HepG2 (cell line): Measurements from ENCODE around the gene THAP2. TPM values are rescaled to one million over a fixed set of nuclear protein-coding genes. Genes with fewer than 3 reads are reported as not detected.
A peak's percentile ranks its signal among the peaks of the same experiment; 100 is the strongest.

ENCODE experiments used
- ATAC-seq: fragments of 200-7000 bp; cut with Tn5 transposase; 3 replicates; pipeline ENCODE4 v1.9.1; 2020; ENCODE audit warnings: mild to moderate bottlenecking, moderate library complexity
- BruUV-seq: library from RNA; stranded (reverse); fragments of 400-500 nt; replicated peaks from 2 replicates; lab custom pipeline; 2021; lab: Mats Ljungman, UMichigan
- CTCF ChIA-PET: fragments of 300-600 bp; formaldehyde crosslinking; extraction: SDS; loops from one replicate; lab custom pipeline; 2021; ENCODE audit warnings: low total read pairs, inconsistent platforms, low intra/inter-chr PET ratio; lab: Yijun Ruan, JAX
- POLR2A ChIA-PET: fragments of 350-600 bp; sonication (Branson Sonifier 250); formaldehyde crosslinking; loops from one replicate; lab custom pipeline; 2020; ENCODE audit warnings: antibody characterized with exemption, inconsistent platforms; lab: Yijun Ruan, JAX
- DNase-seq: peaks from one replicate; pipeline ENCODE4 v3.0.0-alpha.2; 2015; ENCODE audit warnings: low spot score
- FAIRE-seq: peaks from 3 replicates; lab custom pipeline; 2011; peaks lifted over from hg19 to GRCh38; lab: Jason Lieb, UNC
- H2AFZ ChIP-seq: one replicate; pipeline ENCODE4 v1.6.1; 2011; ENCODE audit warnings: low read length, inconsistent platforms
- H3K27ac ChIP-seq: fragments of 300-600 bp; 3 replicates; pipeline ENCODE4 v1.8.0; 2011; ENCODE audit warnings: mixed run types, mild to moderate bottlenecking, mixed read lengths, low read length, inconsistent platforms; ENCODE audit not compliant: insufficient read depth; ENCODE audit errors: extremely low read length
- H3K27me3 ChIP-seq, 2 experiments: fragments of 200-600 bp in 1 of 2; 2 replicates in 1 of 2; 3 replicates in 1 of 2; pipeline versions ENCODE4 v1.6.0 to v1.8.0; 2011; ENCODE audit warnings: low read length in 2 of 2, mild to moderate bottlenecking in 2 of 2, moderate library complexity in 2 of 2, inconsistent platforms in 1 of 2; ENCODE audit not compliant: insufficient read depth in 2 of 2, control insufficient read depth in 1 of 2
- H3K36me3 ChIP-seq, 2 experiments: fragments of 200-600 bp in 1 of 2; replicated peaks in 1 of 2; 2 replicates in 1 of 2; 3 replicates in 1 of 2; pipeline versions ENCODE4 v1.5.1 to v1.8.0; 2011; ENCODE audit warnings: low read length in 2 of 2, inconsistent platforms in 1 of 2; ENCODE audit not compliant: insufficient read depth in 2 of 2, control insufficient read depth in 1 of 2
- H3K4me1 ChIP-seq: 2 replicates; pipeline ENCODE4 v1.5.1; 2012; ENCODE audit warnings: low read length, inconsistent platforms; ENCODE audit not compliant: insufficient read depth
- H3K4me2 ChIP-seq: 2 replicates; pipeline ENCODE4 v1.6.0; 2011; ENCODE audit warnings: low read depth, low read length, inconsistent platforms
- H3K4me3 ChIP-seq, 3 experiments: fragments of 200-600 bp in 1 of 3; sonication (generic), shearing (Covaris generic) in 1 of 3; replicated peaks in 1 of 3; 2 replicates each; pipeline ENCODE4 v1.5.1; 2011 to 2016; ENCODE audit warnings: low read length in 3 of 3, inconsistent platforms in 2 of 3, low read depth in 2 of 3, mild to moderate bottlenecking in 2 of 3, control low read depth in 1 of 3, mixed read lengths in 1 of 3; ENCODE audit not compliant: insufficient read depth in 1 of 3
- H3K79me2 ChIP-seq: one replicate; pipeline ENCODE4 v1.6.1; 2011; ENCODE audit warnings: low read length, inconsistent platforms; ENCODE audit not compliant: insufficient read depth
- H3K9ac ChIP-seq: 2 replicates; pipeline ENCODE4 v1.6.0; 2011; ENCODE audit warnings: mild to moderate bottlenecking, low read depth, low read length, inconsistent platforms; ENCODE audit not compliant: insufficient read depth
- H3K9me3 ChIP-seq: 2 replicates; pipeline ENCODE4 v1.5.1; 2012; ENCODE audit warnings: mild to moderate bottlenecking, low read length
- H4K20me1 ChIP-seq: 2 replicates; pipeline ENCODE4 v1.6.0; 2011; ENCODE audit warnings: inconsistent platforms, mild to moderate bottlenecking, low read length, moderate library complexity; ENCODE audit not compliant: insufficient read depth
- BHLHE40 ChIP-seq: IDR thresholded peaks from 2 replicates; pipeline ENCODE4 v1.6.1; 2011; ENCODE audit warnings: low read length, improper control_type of control experiment
- CREM ChIP-seq, 2 experiments: sonication (generic) in 1 of 2; formaldehyde crosslinking in 1 of 2; IDR thresholded peaks; 2 replicates each; pipeline versions ENCODE4 v1.4.0 to v1.6.1; 2016 to 2020; ENCODE audit warnings: antibody characterized with exemption in 1 of 2, mild to moderate bottlenecking in 1 of 2, missing genetic modification reagents in 1 of 2
- KDM1A ChIP-seq: IDR thresholded peaks from 2 replicates; pipeline ENCODE4 v1.6.1; 2016; ENCODE audit warnings: missing compliant biosample characterization
- NFYC ChIP-seq: IDR thresholded peaks from 2 replicates; pipeline ENCODE4 v1.6.1; 2016; ENCODE audit warnings: missing genetic modification reagents, missing compliant biosample characterization
- PAF1 ChIP-seq: IDR thresholded peaks from 2 replicates; pipeline ENCODE4 v1.6.1; 2016; ENCODE audit warnings: missing genetic modification reagents, missing compliant biosample characterization
- PRMT3 ChIP-seq: sonication (generic); formaldehyde crosslinking; IDR thresholded peaks from 2 replicates; pipeline ENCODE4 v1.8.1; 2022; ENCODE audit warnings: low read depth, mild to moderate bottlenecking, moderate library complexity, missing genetic modification reagents, borderline replicate concordance
- RBAK ChIP-seq: sonication (generic); formaldehyde crosslinking; IDR thresholded peaks from 2 replicates; pipeline ENCODE4 v1.5.1; 2020; ENCODE audit warnings: mild to moderate bottlenecking, missing genetic modification reagents
- SMAD3 ChIP-seq: sonication (generic); formaldehyde crosslinking; IDR thresholded peaks from 2 replicates; pipeline ENCODE4 v1.4.0; 2020; ENCODE audit warnings: missing genetic modification reagents
- ZNF230 ChIP-seq: sonication (generic); formaldehyde crosslinking; IDR thresholded peaks from 2 replicates; pipeline ENCODE4 v1.4.0; 2020; ENCODE audit warnings: mild to moderate bottlenecking, missing genetic modification reagents
- ZNF34 ChIP-seq: sonication (generic); formaldehyde crosslinking; IDR thresholded peaks from 2 replicates; pipeline ENCODE4 v1.4.0; 2020; ENCODE audit warnings: mild to moderate bottlenecking, missing genetic modification reagents, borderline replicate concordance
- ZNF670 ChIP-seq: sonication (generic); formaldehyde crosslinking; IDR thresholded peaks from 2 replicates; pipeline ENCODE4 v1.8.0; 2022; ENCODE audit warnings: mild to moderate bottlenecking, missing genetic modification reagents, borderline replicate concordance
- WGBS: methylation state at CpG from one replicate; pipeline ENCODE4 v1.1.6; 2017; ENCODE audit warnings: low lambda C conversion rate; 5-methylcytosine and 5-hydroxymethylcytosine counted together
- in situ Hi-C: cut with HindIII; loops from 2 replicates; pipeline ENCODE4 v1.10.0; 2017; ENCODE audit warnings: low pct_unique_long_range_greater_than_20kb; ENCODE audit not compliant: extremely low pct_ligation_motif_present
- intact Hi-C: fragments of 100-400 bp; cut with micrococcal nuclease; formaldehyde crosslinking; loops from one replicate; pipeline ENCODE4 v1.10.0; 2022; ENCODE audit not compliant: unreplicated experiment
- polyA plus RNA-seq, 8 experiments: library from polyadenylated mRNA; depleted of rRNA in 3 of 8; stranded (reverse) in 7 of 8; unstranded in 1 of 8; fragments of >200 nt; fragmentation: Illumina TruSeq in 4 of 8; extraction: Trizol in 4 of 8; gene quantifications; 2 replicates each; pipeline versions ENCODE4 v1.2.1 to v1.2.3, GENCODE V29; 2011 to 2016; ENCODE audit warnings: low read depth in 4 of 8, missing spikeins in 1 of 8, mixed read lengths in 1 of 8; ENCODE audit not compliant: insufficient read depth in 1 of 8
- total RNA-seq, 5 experiments: library from RNA; depleted of rRNA; stranded (reverse); fragments of >200 nt; fragmentation: Illumina TruSeq; extraction: Trizol; gene quantifications; 2 replicates each; pipeline ENCODE4 v1.2.3, GENCODE V29; 2016; ENCODE audit warnings: low read depth in 1 of 5
- TF ChIP-seq, protein P1 (sequence below): sonication (generic); formaldehyde crosslinking; IDR thresholded peaks from 2 replicates; pipeline ENCODE4 v1.4.0; 2020; ENCODE audit warnings: mild to moderate bottlenecking, missing genetic modification reagents
- TF ChIP-seq, protein P2 (sequence below): sonication (generic); formaldehyde crosslinking; conservative IDR thresholded peaks from 2 replicates; pipeline ENCODE4 v1.5.0; 2020; ENCODE audit warnings: missing genetic modification reagents
- TF ChIP-seq, protein P3 (sequence below): sonication (generic); formaldehyde crosslinking; conservative IDR thresholded peaks from 2 replicates; pipeline ENCODE4 v1.4.0; 2020; ENCODE audit warnings: missing genetic modification reagents
- TF ChIP-seq, protein P4 (sequence below): sonication (generic); formaldehyde crosslinking; IDR thresholded peaks from 2 replicates; pipeline ENCODE4 v1.5.0; 2020; ENCODE audit warnings: missing genetic modification reagents, mild to moderate bottlenecking, borderline replicate concordance
- TF ChIP-seq, protein P5 (sequence below): sonication (generic); formaldehyde crosslinking; IDR thresholded peaks from 2 replicates; pipeline ENCODE4 v1.4.0; 2020; ENCODE audit warnings: mild to moderate bottlenecking, missing genetic modification reagents

THAP2 gene
- total and polyA plus RNA-seq, 2 of the 13 experiments (the other 11 are each of a cell fraction or from before 2014, with no cell fraction given): 5.2 to 6.2 TPM

DNA sequence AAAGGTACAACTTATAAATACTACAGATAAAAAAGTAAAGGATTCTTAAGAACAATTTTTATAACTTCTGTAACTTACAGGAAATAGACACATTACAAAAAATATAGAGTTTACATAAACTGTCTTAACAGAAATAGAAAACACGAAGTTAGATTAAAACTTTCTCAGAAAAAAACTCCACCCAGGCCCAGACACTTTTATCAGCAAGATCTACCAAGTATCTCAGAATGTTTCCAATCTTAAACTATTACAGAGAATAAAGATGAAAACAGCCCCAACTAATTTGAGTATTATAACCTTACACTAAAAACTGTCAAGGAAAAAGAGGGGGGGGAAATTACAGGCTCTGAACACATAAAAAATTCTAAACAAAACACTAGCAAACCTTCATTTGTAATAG, 8.6 kb upstream of the THAP2 start (continued):
- TF ChIP-seq, protein P1, sequence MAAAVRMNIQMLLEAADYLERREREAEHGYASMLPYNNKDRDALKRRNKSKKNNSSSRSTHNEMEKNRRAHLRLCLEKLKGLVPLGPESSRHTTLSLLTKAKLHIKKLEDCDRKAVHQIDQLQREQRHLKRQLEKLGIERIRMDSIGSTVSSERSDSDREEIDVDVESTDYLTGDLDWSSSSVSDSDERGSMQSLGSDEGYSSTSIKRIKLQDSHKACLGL (CRISPR knock-in tag): no peak

DNA sequence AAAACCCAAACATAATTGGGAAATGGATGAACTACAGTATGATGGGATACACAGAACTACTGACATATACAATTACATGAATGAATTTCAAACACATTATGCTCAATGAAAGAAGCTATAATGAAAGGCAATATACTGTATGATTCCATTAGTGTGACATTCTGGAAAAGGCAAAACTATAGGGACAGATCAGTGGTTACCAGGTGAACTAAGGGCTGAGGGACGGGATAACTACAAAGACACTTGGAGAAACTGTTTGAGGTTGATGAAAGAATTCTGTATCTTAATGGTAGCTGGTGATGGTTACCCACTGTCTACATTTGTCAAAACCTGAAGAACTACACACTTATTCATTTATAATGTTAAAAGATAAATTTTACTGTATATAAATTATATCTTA, 8.2 kb upstream of the THAP2 start:
- POLR2A ChIA-PET: no interaction called here
- Histone ChIP-seq H3K79me2 (peaks cover 58% of the 10 kb centered on the region), H3K4me3 (no peak overlapping the region), H4K20me1 (no peaks in the 10 kb centered on the region), H3K9ac (no peak overlapping the region), H3K4me2 (peak overlapping the region; percentile 41), H3K36me3 (peaks cover 2 to 51% of the 10 kb centered on the region in 2 experiments; a peak in 4 of 5 replicates), H3K27ac (no peak overlapping the region), H2AFZ (no peak overlapping the region), H3K4me1 (peaks cover 32% of the 10 kb centered on the region), H3K27me3 (no peaks in the 10 kb centered on the region), H3K9me3 (peaks cover 12% of the 10 kb centered on the region)
- no TSS peak for BruUV-seq
- no peak for ATAC-seq
- intact Hi-C loops: no loop called here
- no peak for DNase-seq
- in situ Hi-C loops: no loop called here
- FAIRE-seq: no peak
- 91% methylated on average over 1 of the region's 1 CpG for WGBS
- CTCF ChIA-PET: no interaction called here
- TF ChIP-seq, protein P2, sequence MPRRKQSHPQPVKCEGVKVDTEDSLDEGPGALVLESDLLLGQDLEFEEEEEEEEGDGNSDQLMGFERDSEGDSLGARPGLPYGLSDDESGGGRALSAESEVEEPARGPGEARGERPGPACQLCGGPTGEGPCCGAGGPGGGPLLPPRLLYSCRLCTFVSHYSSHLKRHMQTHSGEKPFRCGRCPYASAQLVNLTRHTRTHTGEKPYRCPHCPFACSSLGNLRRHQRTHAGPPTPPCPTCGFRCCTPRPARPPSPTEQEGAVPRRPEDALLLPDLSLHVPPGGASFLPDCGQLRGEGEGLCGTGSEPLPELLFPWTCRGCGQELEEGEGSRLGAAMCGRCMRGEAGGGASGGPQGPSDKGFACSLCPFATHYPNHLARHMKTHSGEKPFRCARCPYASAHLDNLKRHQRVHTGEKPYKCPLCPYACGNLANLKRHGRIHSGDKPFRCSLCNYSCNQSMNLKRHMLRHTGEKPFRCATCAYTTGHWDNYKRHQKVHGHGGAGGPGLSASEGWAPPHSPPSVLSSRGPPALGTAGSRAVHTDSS (CRISPR knock-in tag): no peak
- TF ChIP-seq SMAD3 (CRISPR knock-in tag) (no peak), RBAK (CRISPR knock-in tag) (no peak), ZNF230 (no peak), BHLHE40 (no peak), KDM1A (CRISPR knock-in tag) (no peak), CREM (IDR thresholded peaks at IDR 0.05) (no peak), CREM (CRISPR knock-in tag; IDR thresholded peaks at IDR 0.05) (no peak), ZNF34 (CRISPR knock-in tag) (no peak), NFYC (no peak), PRMT3 (CRISPR knock-in tag) (no peak), PAF1 (no peak), ZNF670 (no peak)
- TF ChIP-seq, protein P3, sequence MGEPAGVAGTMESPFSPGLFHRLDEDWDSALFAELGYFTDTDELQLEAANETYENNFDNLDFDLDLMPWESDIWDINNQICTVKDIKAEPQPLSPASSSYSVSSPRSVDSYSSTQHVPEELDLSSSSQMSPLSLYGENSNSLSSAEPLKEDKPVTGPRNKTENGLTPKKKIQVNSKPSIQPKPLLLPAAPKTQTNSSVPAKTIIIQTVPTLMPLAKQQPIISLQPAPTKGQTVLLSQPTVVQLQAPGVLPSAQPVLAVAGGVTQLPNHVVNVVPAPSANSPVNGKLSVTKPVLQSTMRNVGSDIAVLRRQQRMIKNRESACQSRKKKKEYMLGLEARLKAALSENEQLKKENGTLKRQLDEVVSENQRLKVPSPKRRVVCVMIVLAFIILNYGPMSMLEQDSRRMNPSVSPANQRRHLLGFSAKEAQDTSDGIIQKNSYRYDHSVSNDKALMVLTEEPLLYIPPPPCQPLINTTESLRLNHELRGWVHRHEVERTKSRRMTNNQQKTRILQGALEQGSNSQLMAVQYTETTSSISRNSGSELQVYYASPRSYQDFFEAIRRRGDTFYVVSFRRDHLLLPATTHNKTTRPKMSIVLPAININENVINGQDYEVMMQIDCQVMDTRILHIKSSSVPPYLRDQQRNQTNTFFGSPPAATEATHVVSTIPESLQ (CRISPR knock-in tag): no peak
- TF ChIP-seq, protein P4, sequence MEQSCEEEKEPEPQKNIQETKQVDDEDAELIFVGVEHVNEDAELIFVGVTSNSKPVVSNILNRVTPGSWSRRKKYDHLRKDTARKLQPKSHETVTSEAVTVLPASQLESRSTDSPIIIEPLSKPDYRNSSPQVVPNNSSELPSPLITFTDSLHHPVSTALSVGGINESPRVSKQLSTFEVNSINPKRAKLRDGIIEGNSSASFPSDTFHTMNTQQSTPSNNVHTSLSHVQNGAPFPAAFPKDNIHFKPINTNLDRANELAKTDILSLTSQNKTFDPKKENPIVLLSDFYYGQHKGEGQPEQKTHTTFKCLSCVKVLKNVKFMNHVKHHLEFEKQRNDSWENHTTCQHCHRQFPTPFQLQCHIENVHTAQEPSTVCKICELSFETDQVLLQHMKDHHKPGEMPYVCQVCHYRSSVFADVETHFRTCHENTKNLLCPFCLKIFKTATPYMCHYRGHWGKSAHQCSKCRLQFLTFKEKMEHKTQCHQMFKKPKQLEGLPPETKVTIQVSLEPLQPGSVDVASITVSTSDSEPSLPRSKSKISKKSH: no peak
- TF ChIP-seq, protein P5, sequence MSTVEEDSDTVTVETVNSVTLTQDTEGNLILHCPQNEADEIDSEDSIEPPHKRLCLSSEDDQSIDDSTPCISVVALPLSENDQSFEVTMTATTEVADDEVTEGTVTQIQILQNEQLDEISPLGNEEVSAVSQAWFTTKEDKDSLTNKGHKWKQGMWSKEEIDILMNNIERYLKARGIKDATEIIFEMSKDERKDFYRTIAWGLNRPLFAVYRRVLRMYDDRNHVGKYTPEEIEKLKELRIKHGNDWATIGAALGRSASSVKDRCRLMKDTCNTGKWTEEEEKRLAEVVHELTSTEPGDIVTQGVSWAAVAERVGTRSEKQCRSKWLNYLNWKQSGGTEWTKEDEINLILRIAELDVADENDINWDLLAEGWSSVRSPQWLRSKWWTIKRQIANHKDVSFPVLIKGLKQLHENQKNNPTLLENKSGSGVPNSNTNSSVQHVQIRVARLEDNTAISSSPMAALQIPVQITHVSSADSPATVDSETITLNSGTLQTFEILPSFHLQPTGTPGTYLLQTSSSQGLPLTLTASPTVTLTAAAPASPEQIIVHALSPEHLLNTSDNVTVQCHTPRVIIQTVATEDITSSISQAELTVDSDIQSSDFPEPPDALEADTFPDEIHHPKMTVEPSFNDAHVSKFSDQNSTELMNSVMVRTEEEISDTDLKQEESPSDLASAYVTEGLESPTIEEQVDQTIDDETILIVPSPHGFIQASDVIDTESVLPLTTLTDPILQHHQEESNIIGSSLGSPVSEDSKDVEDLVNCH (CRISPR knock-in tag): no peak
